HFFc6 (cell line): Measurements from ENCODE around the gene CFAP299. TPM values are rescaled to one million over a fixed set of nuclear protein-coding genes. Genes with fewer than 3 reads are reported as not detected.

Experiments used
- DNase-seq: peaks from one replicate; pipeline ENCODE4 v3.0.0-alpha.2; 2018
- H3K27ac Mint-ChIP-seq: 2 replicates; pipeline ENCODE4 v1.8.0; 2020; ENCODE audit warnings: mild to moderate bottlenecking, mixed read lengths
- H3K27me3 Mint-ChIP-seq: 2 replicates; pipeline ENCODE4 v1.8.0; 2021; ENCODE audit warnings: mild to moderate bottlenecking, moderate library complexity, mixed read lengths; ENCODE audit not compliant: insufficient read depth
- H3K36me3 Mint-ChIP-seq: 2 replicates; pipeline ENCODE4 v1.8.0; 2021; ENCODE audit warnings: low read depth, mixed read lengths
- H3K4me1 Mint-ChIP-seq: 2 replicates; pipeline ENCODE4 v1.8.0; 2020; ENCODE audit warnings: low read depth, mixed read lengths
- H3K4me3 Mint-ChIP-seq: 2 replicates; pipeline ENCODE4 v1.8.0; 2020; ENCODE audit warnings: mild to moderate bottlenecking, moderate library complexity, mixed read lengths
- H3K9me3 Mint-ChIP-seq: 2 replicates; pipeline ENCODE4 v1.8.0; 2020; ENCODE audit warnings: mild to moderate bottlenecking, mixed read lengths
- CTCF ChIP-seq: fragments of 200-600 bp; sonication (generic); IDR thresholded peaks from 2 replicates; pipeline ENCODE4 v1.5.0; 2021; ENCODE audit warnings: antibody characterized with exemption, mild to moderate bottlenecking
- total RNA-seq, 6 experiments: library from RNA; stranded (reverse); fragmentation: NEBNext Ultra II Directional; extraction: Animal tissue kit (Norgen Biotek cat#: 25700); gene quantifications; 2 replicates in 1 of 6; 3 replicates in 5 of 6; pipeline ENCODE4 v1.2.3, GENCODE V29; 2021

CFAP299 gene
- total RNA-seq, 6 experiments from 2014 or later: 4.8 to 9.0 (median 8.7) TPM

- DNase-seq: peak; percentile 10
- TF ChIP-seq CTCF: peak; percentile 70
- no peak overlapping the region for H3K27ac Mint-ChIP-seq
- no peak overlapping the region for H3K4me3 Mint-ChIP-seq
- no peaks in the 10 kb centered on the region for H3K27me3 Mint-ChIP-seq
- H3K36me3 Mint-ChIP-seq: peaks cover 4% of the 10 kb centered on the region
- H3K9me3 Mint-ChIP-seq: no peaks in the 10 kb centered on the region
- peaks cover 32% of the 10 kb centered on the region for H3K4me1 Mint-ChIP-seq
These were observed 27.1 kb downstream of the CFAP299 start for GRCh38 chr4:80362578-80363181.

GRCh38 chr4:80365928-80366327, 30.4 kb downstream of the CFAP299 start:
- H3K9me3 Mint-ChIP-seq: peaks cover 10% of the 10 kb centered on the region

GRCh38 chr4:80367737-80368136, 32.2 kb downstream of the CFAP299 start:
- peaks cover 42% of the 10 kb centered on the region for H3K36me3 Mint-ChIP-seq
- peaks cover 20% of the 10 kb centered on the region for H3K9me3 Mint-ChIP-seq
- H3K4me3 Mint-ChIP-seq: no peak overlapping the region
- H3K27ac Mint-ChIP-seq: no peak overlapping the region
- DNase-seq: peak; percentile 38
- TF ChIP-seq CTCF: peak; percentile 25; the same call in 1 of the 2 replicates
- H3K27me3 Mint-ChIP-seq: no peaks in the 10 kb centered on the region
- H3K4me1 Mint-ChIP-seq: peaks cover 16% of the 10 kb centered on the region

More at GRCh38 chr4:80365928-80366327, 30.4 kb downstream of the CFAP299 start:
- peak; percentile 81 for TF ChIP-seq CTCF
- DNase-seq: peak; percentile 73
- peaks cover 25% of the 10 kb centered on the region for H3K36me3 Mint-ChIP-seq
- H3K27me3 Mint-ChIP-seq: no peaks in the 10 kb centered on the region
- no peak overlapping the region for H3K4me3 Mint-ChIP-seq
- H3K4me1 Mint-ChIP-seq: peaks cover 19% of the 10 kb centered on the region
- H3K27ac Mint-ChIP-seq: no peak overlapping the region

GRCh38 chr4:80370635-80371034, 35.1 kb downstream of the CFAP299 start:
- H3K4me3 Mint-ChIP-seq: no peak overlapping the region
- peaks cover 20% of the 10 kb centered on the region for H3K9me3 Mint-ChIP-seq

GRCh38 chr4:80371046-80371445, 35.5 kb downstream of the CFAP299 start:
- Mint-ChIP-seq H3K4me3 (no peak overlapping the region), H3K4me1 (peaks cover 14% of the 10 kb centered on the region), H3K27me3 (no peaks in the 10 kb centered on the region), H3K9me3 (peaks cover 20% of the 10 kb centered on the region), H3K36me3 (peaks cover 69% of the 10 kb centered on the region), H3K27ac (no peak overlapping the region)
- TF ChIP-seq CTCF: no peak
- DNase-seq: no peak

More at GRCh38 chr4:80370635-80371034, 35.1 kb downstream of the CFAP299 start:
- Mint-ChIP-seq H3K27me3 (no peaks in the 10 kb centered on the region), H3K36me3 (peaks cover 69% of the 10 kb centered on the region), H3K27ac (no peak overlapping the region), H3K4me1 (peaks cover 16% of the 10 kb centered on the region)
- TF ChIP-seq CTCF: no peak
- DNase-seq: no peak
